ENCODE measurements around the gene CCDC88B.
"Not testable (repeated sequence)": the region's sequence is repeated elsewhere in the genome, so short reads cannot be mapped to it uniquely, and the experiment has no call there.

GRCh38 chr11:64315667-64316526 is 24.1 kb upstream of the CCDC88B start:
- TF ChIP-seq ATF3 (IDR thresholded peaks at IDR 0.05); CTCF (IDR thresholded peaks at IDR 0.05; ENCODE audit: low read depth, low read length, missing input control); YY1 (IDR thresholded peaks at IDR 0.05); SP1 (IDR thresholded peaks at IDR 0.05); JUND (IDR thresholded peaks at IDR 0.05); NR2F2 (IDR thresholded peaks at IDR 0.05); GABPA (IDR thresholded peaks at IDR 0.05 in 1 of 2, conservative IDR thresholded peaks at IDR 0.05 in 1 of 2); RAD21 (IDR thresholded peaks at IDR 0.05); EGR1 (IDR thresholded peaks at IDR 0.05; ENCODE audit: low read depth in 2 of 2): not testable (repeated sequence)
- TF ChIP-seq, protein P1, sequence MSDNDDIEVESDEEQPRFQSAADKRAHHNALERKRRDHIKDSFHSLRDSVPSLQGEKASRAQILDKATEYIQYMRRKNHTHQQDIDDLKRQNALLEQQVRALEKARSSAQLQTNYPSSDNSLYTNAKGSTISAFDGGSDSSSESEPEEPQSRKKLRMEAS (IDR thresholded peaks at IDR 0.05): not testable (repeated sequence)
- TF ChIP-seq, protein P2, sequence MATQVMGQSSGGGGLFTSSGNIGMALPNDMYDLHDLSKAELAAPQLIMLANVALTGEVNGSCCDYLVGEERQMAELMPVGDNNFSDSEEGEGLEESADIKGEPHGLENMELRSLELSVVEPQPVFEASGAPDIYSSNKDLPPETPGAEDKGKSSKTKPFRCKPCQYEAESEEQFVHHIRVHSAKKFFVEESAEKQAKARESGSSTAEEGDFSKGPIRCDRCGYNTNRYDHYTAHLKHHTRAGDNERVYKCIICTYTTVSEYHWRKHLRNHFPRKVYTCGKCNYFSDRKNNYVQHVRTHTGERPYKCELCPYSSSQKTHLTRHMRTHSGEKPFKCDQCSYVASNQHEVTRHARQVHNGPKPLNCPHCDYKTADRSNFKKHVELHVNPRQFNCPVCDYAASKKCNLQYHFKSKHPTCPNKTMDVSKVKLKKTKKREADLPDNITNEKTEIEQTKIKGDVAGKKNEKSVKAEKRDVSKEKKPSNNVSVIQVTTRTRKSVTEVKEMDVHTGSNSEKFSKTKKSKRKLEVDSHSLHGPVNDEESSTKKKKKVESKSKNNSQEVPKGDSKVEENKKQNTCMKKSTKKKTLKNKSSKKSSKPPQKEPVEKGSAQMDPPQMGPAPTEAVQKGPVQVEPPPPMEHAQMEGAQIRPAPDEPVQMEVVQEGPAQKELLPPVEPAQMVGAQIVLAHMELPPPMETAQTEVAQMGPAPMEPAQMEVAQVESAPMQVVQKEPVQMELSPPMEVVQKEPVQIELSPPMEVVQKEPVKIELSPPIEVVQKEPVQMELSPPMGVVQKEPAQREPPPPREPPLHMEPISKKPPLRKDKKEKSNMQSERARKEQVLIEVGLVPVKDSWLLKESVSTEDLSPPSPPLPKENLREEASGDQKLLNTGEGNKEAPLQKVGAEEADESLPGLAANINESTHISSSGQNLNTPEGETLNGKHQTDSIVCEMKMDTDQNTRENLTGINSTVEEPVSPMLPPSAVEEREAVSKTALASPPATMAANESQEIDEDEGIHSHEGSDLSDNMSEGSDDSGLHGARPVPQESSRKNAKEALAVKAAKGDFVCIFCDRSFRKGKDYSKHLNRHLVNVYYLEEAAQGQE (IDR thresholded peaks at IDR 0.05): not testable (repeated sequence)

Data from liver (tissue), 3 donors.